Nephron progenitor cell (in vitro differentiated cells): ENCODE measurements around the gene BLNK.

Experiments used
- DNase-seq: peaks from one replicate; pipeline ENCODE4 v3.0.0; 2021
- H3K27ac Mint-ChIP-seq: 2 replicates; pipeline ENCODE4 v1.8.0; 2021; ENCODE audit warnings: mild to moderate bottlenecking, moderate library complexity, mixed read lengths
- H3K27me3 Mint-ChIP-seq: 2 replicates; pipeline ENCODE4 v1.8.0; 2021; ENCODE audit warnings: mild to moderate bottlenecking, low read depth, mixed read lengths; ENCODE audit not compliant: poor library complexity
- H3K36me3 Mint-ChIP-seq: 2 replicates; pipeline ENCODE4 v1.8.0; 2021; ENCODE audit warnings: low read depth, mixed read lengths
- H3K4me1 Mint-ChIP-seq: 2 replicates; pipeline ENCODE4 v1.8.0; 2021; ENCODE audit warnings: mixed read lengths
- H3K4me3 Mint-ChIP-seq: 2 replicates; pipeline ENCODE4 v1.8.0; 2021; ENCODE audit warnings: mild to moderate bottlenecking, moderate library complexity, mixed read lengths
- H3K9me3 Mint-ChIP-seq: 2 replicates; pipeline ENCODE4 v1.8.0; 2021; ENCODE audit warnings: mild to moderate bottlenecking, moderate library complexity, mixed read lengths
- TF ChIP-seq, protein P1 (sequence below): fragments of 200-600 bp; sonication (generic); IDR thresholded peaks from 2 replicates; pipeline ENCODE4 v1.5.0; 2021; ENCODE audit warnings: antibody characterized with exemption

Gene BLNK

DNA sequence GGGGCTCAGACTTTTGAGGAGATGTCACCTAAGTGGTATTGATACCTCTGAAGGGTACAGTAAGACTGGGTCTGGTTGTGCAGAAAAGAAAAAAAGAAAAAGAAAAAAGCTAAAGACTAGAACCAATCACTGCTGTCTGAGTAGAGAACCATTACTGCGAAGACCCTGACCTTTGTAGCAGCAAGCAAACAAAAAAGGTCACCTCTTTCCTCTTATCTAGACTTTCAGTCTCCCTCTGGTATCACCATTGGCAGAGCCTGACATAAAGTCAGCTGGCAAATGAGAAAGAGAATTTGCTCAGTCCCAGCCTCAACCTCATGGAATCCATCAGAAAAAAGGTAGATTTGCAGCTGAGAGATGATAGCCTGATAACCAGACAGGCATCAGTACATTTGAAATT lies 30.2 kb upstream of the BLNK start:
- no peaks in the 10 kb centered on the region for H3K9me3 Mint-ChIP-seq
- no peak for DNase-seq
- no peak overlapping the region for H3K4me3 Mint-ChIP-seq
- H3K36me3 Mint-ChIP-seq, result no peaks in the 10 kb centered on the region
- no peaks in the 10 kb centered on the region for H3K27me3 Mint-ChIP-seq
- peaks cover 25% of the 10 kb centered on the region for H3K4me1 Mint-ChIP-seq
- TF ChIP-seq, protein P1, sequence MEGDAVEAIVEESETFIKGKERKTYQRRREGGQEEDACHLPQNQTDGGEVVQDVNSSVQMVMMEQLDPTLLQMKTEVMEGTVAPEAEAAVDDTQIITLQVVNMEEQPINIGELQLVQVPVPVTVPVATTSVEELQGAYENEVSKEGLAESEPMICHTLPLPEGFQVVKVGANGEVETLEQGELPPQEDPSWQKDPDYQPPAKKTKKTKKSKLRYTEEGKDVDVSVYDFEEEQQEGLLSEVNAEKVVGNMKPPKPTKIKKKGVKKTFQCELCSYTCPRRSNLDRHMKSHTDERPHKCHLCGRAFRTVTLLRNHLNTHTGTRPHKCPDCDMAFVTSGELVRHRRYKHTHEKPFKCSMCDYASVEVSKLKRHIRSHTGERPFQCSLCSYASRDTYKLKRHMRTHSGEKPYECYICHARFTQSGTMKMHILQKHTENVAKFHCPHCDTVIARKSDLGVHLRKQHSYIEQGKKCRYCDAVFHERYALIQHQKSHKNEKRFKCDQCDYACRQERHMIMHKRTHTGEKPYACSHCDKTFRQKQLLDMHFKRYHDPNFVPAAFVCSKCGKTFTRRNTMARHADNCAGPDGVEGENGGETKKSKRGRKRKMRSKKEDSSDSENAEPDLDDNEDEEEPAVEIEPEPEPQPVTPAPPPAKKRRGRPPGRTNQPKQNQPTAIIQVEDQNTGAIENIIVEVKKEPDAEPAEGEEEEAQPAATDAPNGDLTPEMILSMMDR, result no peak
- H3K27ac Mint-ChIP-seq, result no peak overlapping the region

DNA sequence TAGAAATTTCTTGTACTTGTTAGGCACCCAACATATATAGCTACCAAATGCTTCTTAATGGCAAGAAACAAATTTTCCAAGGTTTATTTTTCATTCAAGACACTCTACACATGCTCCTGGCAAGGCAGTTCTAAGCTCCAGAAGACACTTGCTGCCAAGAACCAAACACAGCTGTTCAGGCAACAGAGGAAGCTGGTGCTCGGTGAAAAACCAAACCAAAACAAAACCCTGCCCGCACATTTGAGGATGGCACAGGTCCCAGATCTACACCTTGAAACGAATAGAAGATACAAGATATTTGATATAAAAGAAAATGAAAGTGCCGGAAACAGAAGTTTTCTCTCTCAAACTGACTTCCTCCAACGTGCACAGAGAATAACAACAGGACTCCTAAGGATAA lies 28.0 kb upstream of the BLNK start:
- peak overlapping the region; percentile 10 for H3K27ac Mint-ChIP-seq
- H3K27me3 Mint-ChIP-seq, result no peaks in the 10 kb centered on the region
- no peak overlapping the region for H3K4me3 Mint-ChIP-seq
- no peak for DNase-seq
- H3K36me3 Mint-ChIP-seq, result no peaks in the 10 kb centered on the region
- TF ChIP-seq, protein P1, result no peak
- peaks cover 20% of the 10 kb centered on the region for H3K4me1 Mint-ChIP-seq
- H3K9me3 Mint-ChIP-seq, result no peaks in the 10 kb centered on the region

DNA sequence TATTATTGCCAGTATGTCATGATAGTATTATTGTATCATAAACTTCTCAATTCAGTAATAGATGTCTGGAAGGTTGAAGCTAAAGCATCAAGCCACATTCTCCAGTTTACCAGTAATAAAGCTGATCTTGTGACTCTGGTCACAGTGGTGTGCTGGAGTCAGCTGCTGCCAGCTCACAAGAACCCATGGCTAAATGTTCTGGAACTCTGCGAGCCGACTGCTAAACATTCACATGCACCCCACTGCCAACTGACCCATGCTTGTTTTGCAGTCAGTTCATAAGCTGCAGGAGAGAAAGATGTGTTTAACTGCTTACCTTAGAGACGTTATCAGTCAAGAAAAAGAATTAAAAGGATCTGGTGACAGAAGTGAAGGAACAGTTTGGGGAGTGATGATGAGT lies 27.0 kb upstream of the BLNK start:
- Mint-ChIP-seq H3K36me3 (no peaks in the 10 kb centered on the region), H3K27ac (no peak overlapping the region), H3K9me3 (no peaks in the 10 kb centered on the region), H3K4me1 (peaks cover 20% of the 10 kb centered on the region), H3K4me3 (no peak overlapping the region), H3K27me3 (no peaks in the 10 kb centered on the region)
- DNase-seq, result no peak
- TF ChIP-seq, protein P1, result no peak

DNA sequence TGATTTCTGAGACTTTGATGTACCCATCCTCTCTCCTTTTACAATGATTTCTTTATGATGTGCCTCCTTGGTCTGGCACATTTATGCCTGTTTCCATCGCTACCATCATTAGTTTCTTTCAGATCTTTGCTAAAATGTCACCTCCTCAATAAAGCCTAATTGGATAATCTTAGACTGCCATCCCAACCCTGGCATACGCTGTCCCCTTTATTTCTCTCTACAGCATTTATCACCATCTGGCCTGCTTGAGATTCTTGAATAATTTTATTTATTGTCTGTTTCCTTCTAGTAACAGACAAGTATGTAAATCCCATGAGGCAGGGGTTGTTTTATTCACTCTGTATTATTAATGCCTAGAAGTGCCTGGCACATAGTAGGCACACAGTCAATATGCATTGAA lies 26.1 kb upstream of the BLNK start:
- Mint-ChIP-seq H3K4me3 (no peak overlapping the region), H3K27ac (no peak overlapping the region), H3K4me1 (peaks cover 19% of the 10 kb centered on the region), H3K27me3 (no peaks in the 10 kb centered on the region), H3K9me3 (no peaks in the 10 kb centered on the region), H3K36me3 (no peaks in the 10 kb centered on the region)
- TF ChIP-seq, protein P1, result no peak
- DNase-seq, result no peak

DNA sequence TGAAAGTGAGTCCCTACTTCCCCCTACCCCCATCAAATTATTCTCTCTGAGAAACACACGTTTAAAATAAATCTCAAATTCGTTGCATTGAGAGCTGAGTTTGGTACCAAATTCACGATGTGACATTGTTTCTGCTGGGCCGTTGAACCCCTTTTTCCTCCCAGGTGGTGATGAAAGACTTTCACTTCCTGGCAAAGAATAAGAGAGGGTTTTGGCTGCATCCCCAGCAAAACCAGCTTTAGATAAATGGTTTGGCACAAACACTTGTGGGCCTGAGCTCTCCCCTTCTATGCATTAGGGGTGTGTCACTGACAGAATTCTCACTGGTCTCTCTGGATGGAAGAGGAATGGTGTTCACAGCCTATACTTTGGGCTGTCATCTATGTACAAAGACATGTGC lies 24.1 kb upstream of the BLNK start:
- DNase-seq, result no peak
- Mint-ChIP-seq H3K4me1 (peaks cover 2% of the 10 kb centered on the region), H3K27me3 (no peaks in the 10 kb centered on the region), H3K4me3 (no peak overlapping the region), H3K9me3 (no peaks in the 10 kb centered on the region), H3K36me3 (no peaks in the 10 kb centered on the region), H3K27ac (no peak overlapping the region)
- TF ChIP-seq, protein P1, result no peak

DNA sequence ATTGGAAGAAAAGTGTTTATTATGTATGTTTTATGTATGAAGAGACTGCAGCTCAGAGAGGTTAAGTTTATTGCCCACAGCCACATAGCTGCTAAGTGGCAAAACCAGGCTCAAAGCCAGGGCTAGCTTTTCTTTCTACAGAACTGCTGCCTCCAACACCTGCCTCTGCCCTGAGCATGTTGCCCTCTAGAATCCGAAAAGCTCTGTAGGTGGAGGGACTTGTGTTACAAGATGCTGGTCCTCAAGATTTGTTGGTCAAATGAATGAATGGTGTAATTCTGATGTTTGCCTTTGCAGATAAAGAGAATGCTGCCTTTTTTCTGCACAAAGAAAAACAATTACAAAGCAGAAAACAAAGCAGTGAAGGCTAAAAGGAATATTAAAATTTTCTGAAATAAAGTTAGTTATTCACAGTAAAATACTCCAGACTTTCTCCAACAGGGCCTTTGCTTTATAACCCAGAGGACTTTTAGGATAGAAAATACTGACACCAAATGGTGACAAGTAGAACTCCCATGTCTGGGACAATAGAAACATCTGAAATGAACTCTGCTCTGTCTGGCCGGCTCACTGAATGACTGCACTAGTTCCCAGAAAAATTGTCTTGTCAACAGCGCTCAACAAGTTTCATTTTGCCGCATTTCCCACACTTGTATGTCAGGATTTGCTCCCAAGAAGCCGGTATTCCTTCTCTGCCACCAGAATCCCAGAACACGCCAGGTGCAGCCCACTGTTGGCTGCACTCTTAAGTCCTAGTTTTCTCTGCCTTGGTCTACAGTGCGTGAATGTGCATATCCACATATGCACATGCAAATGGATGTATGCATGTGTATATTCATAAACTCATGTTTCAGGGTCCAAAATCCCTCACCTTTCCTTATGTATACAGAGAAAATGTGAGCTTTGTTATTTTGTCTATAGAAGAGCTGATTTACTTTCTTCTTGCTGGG lies 21.9 kb upstream of the BLNK start:
- TF ChIP-seq, protein P1, result peak; percentile 57
- H3K36me3 Mint-ChIP-seq, result no peaks in the 10 kb centered on the region
- peak; percentile 25 for DNase-seq
- no peak overlapping the region for H3K4me3 Mint-ChIP-seq
- no peak overlapping the region for H3K27ac Mint-ChIP-seq
- no peaks in the 10 kb centered on the region for H3K27me3 Mint-ChIP-seq
- H3K9me3 Mint-ChIP-seq, result no peaks in the 10 kb centered on the region
- H3K4me1 Mint-ChIP-seq, result peaks cover 3% of the 10 kb centered on the region
